Osteoblast (primary cell): ENCODE measurements around the gene ERVMER34-1. TPM values are rescaled to one million over a fixed set of nuclear protein-coding genes. Genes with fewer than 3 reads are reported as not detected.

ENCODE experiments used
- DNase-seq: peaks from one replicate; pipeline ENCODE4 v3.0.0; 2011; ENCODE audit warnings: low spot score, mixed read lengths; ENCODE audit not compliant: insufficient read length; ENCODE audit errors: missing footprints
- H2AFZ ChIP-seq: 2 replicates; pipeline ENCODE4 v1.6.0; 2011; ENCODE audit warnings: mild to moderate bottlenecking, low read length
- H3K27ac ChIP-seq: 2 replicates; pipeline ENCODE4 v1.5.1; 2011; ENCODE audit warnings: mild to moderate bottlenecking, low read depth, low read length, moderate library complexity
- H3K27me3 ChIP-seq: 2 replicates; pipeline ENCODE4 v1.6.0; 2012; ENCODE audit warnings: mild to moderate bottlenecking, control low read depth, inconsistent platforms, low read length, moderate library complexity; ENCODE audit not compliant: insufficient read depth
- H3K36me3 ChIP-seq: 2 replicates; pipeline ENCODE4 v1.5.1; 2011; ENCODE audit warnings: mild to moderate bottlenecking, low read length, control low read depth, moderate library complexity; ENCODE audit not compliant: insufficient read depth
- H3K4me1 ChIP-seq: 2 replicates; pipeline ENCODE4 v1.5.1; 2011; ENCODE audit warnings: mild to moderate bottlenecking, low read length, control low read depth, moderate library complexity; ENCODE audit not compliant: insufficient read depth
- H3K4me2 ChIP-seq: 2 replicates; pipeline ENCODE4 v1.6.0; 2011; ENCODE audit warnings: mild to moderate bottlenecking, low read length; ENCODE audit not compliant: insufficient read depth
- H3K4me3 ChIP-seq: fragments of 200-600 bp; sonication (generic); 3 replicates; pipeline ENCODE4 v1.5.1; 2012; ENCODE audit warnings: mild to moderate bottlenecking, low read length, inconsistent platforms; ENCODE audit not compliant: insufficient read depth
- H3K79me2 ChIP-seq: 2 replicates; pipeline ENCODE4 v1.6.0; 2012; ENCODE audit warnings: mild to moderate bottlenecking, low read length, control low read depth, inconsistent platforms; ENCODE audit not compliant: insufficient read depth
- H3K9me3 ChIP-seq: 2 replicates; pipeline ENCODE4 v1.5.1; 2011; ENCODE audit warnings: low read depth, low read length, control low read depth
- H4K20me1 ChIP-seq: 2 replicates; pipeline ENCODE4 v1.6.0; 2012; ENCODE audit warnings: mild to moderate bottlenecking, low read length, control low read depth; ENCODE audit not compliant: insufficient read depth
- total RNA-seq: library from RNA; depleted of rRNA; stranded (reverse); fragments of >200 nt; gene quantifications from 2 replicates; pipeline ENCODE4 v1.2.3, GENCODE V29; 2012
- TF ChIP-seq, protein P1 (sequence below): IDR thresholded peaks from 2 replicates; pipeline ENCODE4 v1.5.1; 2011; ENCODE audit warnings: mild to moderate bottlenecking, low read depth, low read length, moderate library complexity; ENCODE audit errors: extremely low read depth

Gene ERVMER34-1
- total RNA-seq, 1 donor: not detected

GRCh38 chr4:52709155-52709554 lies 42.1 kb downstream of the ERVMER34-1 start:
- no peak for DNase-seq
- H4K20me1 ChIP-seq: no peaks in the 10 kb centered on the region
- H3K36me3 ChIP-seq: peaks cover 6% of the 10 kb centered on the region
- no peak overlapping the region for H3K27ac ChIP-seq
- no peaks in the 10 kb centered on the region for H3K9me3 ChIP-seq
- H3K4me3 ChIP-seq: no peak overlapping the region
- no peak overlapping the region for H2AFZ ChIP-seq
- TF ChIP-seq, protein P1, sequence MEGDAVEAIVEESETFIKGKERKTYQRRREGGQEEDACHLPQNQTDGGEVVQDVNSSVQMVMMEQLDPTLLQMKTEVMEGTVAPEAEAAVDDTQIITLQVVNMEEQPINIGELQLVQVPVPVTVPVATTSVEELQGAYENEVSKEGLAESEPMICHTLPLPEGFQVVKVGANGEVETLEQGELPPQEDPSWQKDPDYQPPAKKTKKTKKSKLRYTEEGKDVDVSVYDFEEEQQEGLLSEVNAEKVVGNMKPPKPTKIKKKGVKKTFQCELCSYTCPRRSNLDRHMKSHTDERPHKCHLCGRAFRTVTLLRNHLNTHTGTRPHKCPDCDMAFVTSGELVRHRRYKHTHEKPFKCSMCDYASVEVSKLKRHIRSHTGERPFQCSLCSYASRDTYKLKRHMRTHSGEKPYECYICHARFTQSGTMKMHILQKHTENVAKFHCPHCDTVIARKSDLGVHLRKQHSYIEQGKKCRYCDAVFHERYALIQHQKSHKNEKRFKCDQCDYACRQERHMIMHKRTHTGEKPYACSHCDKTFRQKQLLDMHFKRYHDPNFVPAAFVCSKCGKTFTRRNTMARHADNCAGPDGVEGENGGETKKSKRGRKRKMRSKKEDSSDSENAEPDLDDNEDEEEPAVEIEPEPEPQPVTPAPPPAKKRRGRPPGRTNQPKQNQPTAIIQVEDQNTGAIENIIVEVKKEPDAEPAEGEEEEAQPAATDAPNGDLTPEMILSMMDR: no peak
- H3K79me2 ChIP-seq: peaks cover 12% of the 10 kb centered on the region
- H3K27me3 ChIP-seq: peaks cover 3% of the 10 kb centered on the region
- no peak overlapping the region for H3K4me2 ChIP-seq
- H3K4me1 ChIP-seq: peaks cover 12% of the 10 kb centered on the region

GRCh38 chr4:52704661-52705060 lies 46.6 kb downstream of the ERVMER34-1 start:
- TF ChIP-seq, protein P1: no peak
- no peak overlapping the region for H3K4me2 ChIP-seq
- peak; percentile 66 for DNase-seq
- no peak overlapping the region for H3K27ac ChIP-seq
- no peaks in the 10 kb centered on the region for H4K20me1 ChIP-seq
- no peaks in the 10 kb centered on the region for H3K27me3 ChIP-seq
- no peak overlapping the region for H3K4me3 ChIP-seq
- H2AFZ ChIP-seq: no peak overlapping the region
- no peaks in the 10 kb centered on the region for H3K79me2 ChIP-seq
- no peaks in the 10 kb centered on the region for H3K4me1 ChIP-seq
- no peaks in the 10 kb centered on the region for H3K9me3 ChIP-seq
- H3K36me3 ChIP-seq: no peaks in the 10 kb centered on the region

- peak; percentile 29 for DNase-seq
- Histone ChIP-seq H3K79me2 (no peaks in the 10 kb centered on the region), H3K27me3 (no peaks in the 10 kb centered on the region), H3K4me1 (no peaks in the 10 kb centered on the region), H3K9me3 (no peaks in the 10 kb centered on the region), H4K20me1 (no peaks in the 10 kb centered on the region), H3K4me2 (no peak overlapping the region), H3K36me3 (no peaks in the 10 kb centered on the region), H2AFZ (no peak overlapping the region), H3K4me3 (no peak overlapping the region), H3K27ac (no peak overlapping the region)
- TF ChIP-seq, protein P1: no peak
These were observed 47.1 kb downstream of the ERVMER34-1 start for GRCh38 chr4:52704133-52704532.

DNA sequence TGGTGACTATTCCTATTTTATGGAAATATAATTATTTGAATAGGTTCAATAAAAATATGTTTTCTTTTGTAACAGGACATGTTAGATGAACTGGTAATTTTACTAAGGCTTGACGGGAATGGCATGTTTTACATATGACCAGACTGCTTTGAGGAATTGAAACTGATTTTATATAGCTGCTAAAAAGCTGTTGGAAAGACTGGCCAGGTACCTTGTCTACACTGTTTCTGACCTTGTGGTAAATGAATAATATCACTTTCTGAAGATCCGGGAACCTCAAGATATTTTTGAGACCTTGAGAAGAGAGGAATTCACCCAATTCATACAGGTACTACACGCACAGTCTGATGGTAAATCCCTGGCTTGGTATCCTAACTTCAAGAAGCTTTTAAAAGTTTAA lies 50.0 kb downstream of the ERVMER34-1 start:
- H3K4me2 ChIP-seq: no peak overlapping the region
- H3K4me3 ChIP-seq: no peak overlapping the region
- no peaks in the 10 kb centered on the region for H3K27me3 ChIP-seq
- DNase-seq: no peak
- H4K20me1 ChIP-seq: no peaks in the 10 kb centered on the region
- TF ChIP-seq, protein P1: no peak
- H3K9me3 ChIP-seq: no peaks in the 10 kb centered on the region
- H2AFZ ChIP-seq: no peak overlapping the region
- no peaks in the 10 kb centered on the region for H3K4me1 ChIP-seq
- no peaks in the 10 kb centered on the region for H3K79me2 ChIP-seq
- no peaks in the 10 kb centered on the region for H3K36me3 ChIP-seq
- H3K27ac ChIP-seq: no peak overlapping the region
